HL-60 (cell line): ENCODE measurements around the gene CLEC19A.

ENCODE experiments used
- DNase-seq, 2 experiments: peaks; one replicate each; pipeline ENCODE4 v3.0.0-alpha.2; 2010 to 2020; ENCODE audit warnings: low read depth in 1 of 2, low spot score in 1 of 2
- H3K27ac ChIP-seq: fragments of 250-450 bp; sonication (Bioruptor Pico); replicated peaks from 2 replicates; pipeline ENCODE4 v1.5.1; 2020; ENCODE audit warnings: mild to moderate bottlenecking, moderate library complexity
- H3K27me3 ChIP-seq: fragments of 250-450 bp; sonication (Bioruptor Pico); 2 replicates; pipeline ENCODE4 v1.5.1; 2021; ENCODE audit warnings: mild to moderate bottlenecking, moderate library complexity; ENCODE audit not compliant: insufficient read depth, poor library complexity, severe bottlenecking
- H3K4me3 ChIP-seq: replicated peaks from 2 replicates; pipeline ENCODE4 v1.5.1; 2011; ENCODE audit warnings: mild to moderate bottlenecking, control low read depth, low read length; ENCODE audit not compliant: insufficient read depth
- GABPA ChIP-seq: IDR thresholded peaks from 2 replicates; pipeline ENCODE4 v1.6.1; 2012; ENCODE audit warnings: low read depth
- POLR2AphosphoS5 ChIP-seq: IDR thresholded peaks from 2 replicates; pipeline ENCODE4 v1.6.1; 2012; ENCODE audit warnings: low read depth
- SPI1 ChIP-seq: IDR thresholded peaks from 2 replicates; pipeline ENCODE4 v1.6.1; 2012; ENCODE audit warnings: low read depth, mild to moderate bottlenecking, borderline replicate concordance
- TF ChIP-seq, protein P1 (sequence below): IDR thresholded peaks from one replicate; pipeline ENCODE4 v1.5.1; 2011; ENCODE audit warnings: low read length, control low read depth, inconsistent platforms; ENCODE audit not compliant: insufficient read depth
- TF ChIP-seq, protein P2 (sequence below): IDR thresholded peaks from 2 replicates; pipeline ENCODE4 v1.6.1; 2012; ENCODE audit warnings: low read depth; ENCODE audit not compliant: insufficient replicate concordance

Gene CLEC19A

DNA sequence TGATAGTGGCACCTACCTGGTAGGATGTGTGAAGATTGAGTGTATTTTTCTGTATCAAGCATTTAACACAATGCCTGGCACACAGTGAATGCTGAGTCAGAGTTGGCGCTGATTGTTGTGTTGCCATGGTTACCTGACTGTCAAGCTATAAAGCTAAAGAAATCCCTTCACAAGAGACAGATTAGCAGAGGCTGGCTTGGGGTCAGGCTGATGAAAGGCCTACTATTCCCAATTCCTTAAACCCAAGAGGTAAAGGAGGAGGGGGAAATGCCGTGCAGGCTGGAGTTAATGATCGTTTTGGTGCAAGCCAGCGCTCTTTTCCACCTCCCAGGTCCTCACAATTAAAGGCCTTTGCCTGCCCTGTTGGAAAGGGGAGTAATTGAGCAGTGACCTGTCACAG lies 5.9 kb downstream of the CLEC19A start:
- no peaks in the 10 kb centered on the region for H3K27me3 ChIP-seq
- H3K27ac ChIP-seq: no peak overlapping the region
- no peak overlapping the region for H3K4me3 ChIP-seq
- DNase-seq: no peak
- no peak for TF ChIP-seq GABPA
- TF ChIP-seq, protein P1, sequence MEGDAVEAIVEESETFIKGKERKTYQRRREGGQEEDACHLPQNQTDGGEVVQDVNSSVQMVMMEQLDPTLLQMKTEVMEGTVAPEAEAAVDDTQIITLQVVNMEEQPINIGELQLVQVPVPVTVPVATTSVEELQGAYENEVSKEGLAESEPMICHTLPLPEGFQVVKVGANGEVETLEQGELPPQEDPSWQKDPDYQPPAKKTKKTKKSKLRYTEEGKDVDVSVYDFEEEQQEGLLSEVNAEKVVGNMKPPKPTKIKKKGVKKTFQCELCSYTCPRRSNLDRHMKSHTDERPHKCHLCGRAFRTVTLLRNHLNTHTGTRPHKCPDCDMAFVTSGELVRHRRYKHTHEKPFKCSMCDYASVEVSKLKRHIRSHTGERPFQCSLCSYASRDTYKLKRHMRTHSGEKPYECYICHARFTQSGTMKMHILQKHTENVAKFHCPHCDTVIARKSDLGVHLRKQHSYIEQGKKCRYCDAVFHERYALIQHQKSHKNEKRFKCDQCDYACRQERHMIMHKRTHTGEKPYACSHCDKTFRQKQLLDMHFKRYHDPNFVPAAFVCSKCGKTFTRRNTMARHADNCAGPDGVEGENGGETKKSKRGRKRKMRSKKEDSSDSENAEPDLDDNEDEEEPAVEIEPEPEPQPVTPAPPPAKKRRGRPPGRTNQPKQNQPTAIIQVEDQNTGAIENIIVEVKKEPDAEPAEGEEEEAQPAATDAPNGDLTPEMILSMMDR: no peak
- TF ChIP-seq, protein P2, sequence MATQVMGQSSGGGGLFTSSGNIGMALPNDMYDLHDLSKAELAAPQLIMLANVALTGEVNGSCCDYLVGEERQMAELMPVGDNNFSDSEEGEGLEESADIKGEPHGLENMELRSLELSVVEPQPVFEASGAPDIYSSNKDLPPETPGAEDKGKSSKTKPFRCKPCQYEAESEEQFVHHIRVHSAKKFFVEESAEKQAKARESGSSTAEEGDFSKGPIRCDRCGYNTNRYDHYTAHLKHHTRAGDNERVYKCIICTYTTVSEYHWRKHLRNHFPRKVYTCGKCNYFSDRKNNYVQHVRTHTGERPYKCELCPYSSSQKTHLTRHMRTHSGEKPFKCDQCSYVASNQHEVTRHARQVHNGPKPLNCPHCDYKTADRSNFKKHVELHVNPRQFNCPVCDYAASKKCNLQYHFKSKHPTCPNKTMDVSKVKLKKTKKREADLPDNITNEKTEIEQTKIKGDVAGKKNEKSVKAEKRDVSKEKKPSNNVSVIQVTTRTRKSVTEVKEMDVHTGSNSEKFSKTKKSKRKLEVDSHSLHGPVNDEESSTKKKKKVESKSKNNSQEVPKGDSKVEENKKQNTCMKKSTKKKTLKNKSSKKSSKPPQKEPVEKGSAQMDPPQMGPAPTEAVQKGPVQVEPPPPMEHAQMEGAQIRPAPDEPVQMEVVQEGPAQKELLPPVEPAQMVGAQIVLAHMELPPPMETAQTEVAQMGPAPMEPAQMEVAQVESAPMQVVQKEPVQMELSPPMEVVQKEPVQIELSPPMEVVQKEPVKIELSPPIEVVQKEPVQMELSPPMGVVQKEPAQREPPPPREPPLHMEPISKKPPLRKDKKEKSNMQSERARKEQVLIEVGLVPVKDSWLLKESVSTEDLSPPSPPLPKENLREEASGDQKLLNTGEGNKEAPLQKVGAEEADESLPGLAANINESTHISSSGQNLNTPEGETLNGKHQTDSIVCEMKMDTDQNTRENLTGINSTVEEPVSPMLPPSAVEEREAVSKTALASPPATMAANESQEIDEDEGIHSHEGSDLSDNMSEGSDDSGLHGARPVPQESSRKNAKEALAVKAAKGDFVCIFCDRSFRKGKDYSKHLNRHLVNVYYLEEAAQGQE: no peak
- no peak for TF ChIP-seq POLR2AphosphoS5
- no peak for TF ChIP-seq SPI1

DNA sequence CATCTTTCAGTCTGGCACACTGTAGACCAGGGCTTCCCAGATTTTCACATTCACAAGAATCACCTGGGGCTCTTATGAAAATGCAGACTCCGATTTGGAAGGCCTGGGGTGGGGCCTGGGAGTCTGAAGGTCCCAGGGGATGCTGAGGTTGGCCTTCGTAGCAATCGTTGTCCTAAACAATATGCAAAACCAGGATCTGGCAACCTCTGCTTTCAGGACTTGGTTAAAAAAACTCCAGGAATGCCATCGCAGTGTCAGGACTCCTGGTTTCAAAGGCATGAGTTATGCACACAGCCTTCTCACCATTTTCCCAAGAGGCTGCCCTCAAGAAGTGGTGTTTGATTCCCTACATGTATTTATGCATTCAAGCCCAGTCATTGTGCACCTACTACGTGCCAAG lies 6.7 kb downstream of the CLEC19A start:
- Histone ChIP-seq H3K27me3 (no peaks in the 10 kb centered on the region), H3K4me3 (no peak overlapping the region), H3K27ac (no peak overlapping the region)
- TF ChIP-seq, protein P2: no peak
- TF ChIP-seq, protein P1: no peak
- TF ChIP-seq GABPA (no peak), POLR2AphosphoS5 (no peak), SPI1 (no peak)
- no peak for DNase-seq

DNA sequence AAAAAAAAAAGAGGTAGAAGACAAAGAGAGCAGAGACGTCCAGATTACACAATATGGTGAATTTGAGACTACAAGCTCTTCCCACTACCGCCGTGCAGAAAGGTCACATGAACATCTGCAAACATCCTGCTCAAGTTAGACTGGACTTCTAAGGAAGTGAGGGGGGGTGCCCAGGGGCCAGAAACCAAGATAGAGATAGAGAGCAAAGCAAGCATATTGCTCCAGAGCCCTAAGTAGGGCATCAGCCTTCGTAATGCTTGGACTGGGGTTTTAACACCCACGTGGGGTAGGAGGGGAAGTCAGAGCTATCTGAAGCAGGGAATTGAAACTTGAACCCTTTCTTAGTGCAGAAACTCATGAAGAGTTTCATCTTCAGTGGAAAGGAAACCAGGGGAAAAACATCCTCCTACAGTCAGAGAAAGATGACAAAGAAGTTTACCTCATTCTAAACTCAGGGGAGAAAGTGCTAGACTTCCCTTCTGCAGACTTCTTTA lies 8.7 kb downstream of the CLEC19A start:
- H3K27me3 ChIP-seq: no peaks in the 10 kb centered on the region
- TF ChIP-seq, protein P2: no peak
- TF ChIP-seq, protein P1: no peak
- TF ChIP-seq SPI1: no peak
- TF ChIP-seq GABPA: no peak
- TF ChIP-seq POLR2AphosphoS5: no peak
- peak; percentile 28 to 80 for DNase-seq
- no peak overlapping the region for H3K27ac ChIP-seq
- no peak overlapping the region for H3K4me3 ChIP-seq
